Fibroblast of skin of left quadriceps (primary cell): ENCODE measurements around the gene RNH1.
A peak's percentile ranks its signal among the peaks of the same experiment; 100 is the strongest.

ENCODE experiments used
- DNase-seq, 2 experiments: peaks; one replicate each; pipeline ENCODE4 v3.0.0-alpha.2; 2013; ENCODE audit warnings: low read depth in 2 of 2

Gene RNH1

GRCh38 chr11:506995-507726 is at the start of gene RNH1:
Gene RNH1 (minus strand): TSS chr11:507242. CDS start chr11:502162, 5,080 bp downstream.
- DNase-seq = peak; percentile 90 to 91

- no peak for DNase-seq
Observed at GRCh38 chr11:555780-556661, 49.0 kb upstream of the RNH1 start.

- DNase-seq = no peak
Observed at GRCh38 chr11:555227-555779, 48.3 kb upstream of the RNH1 start.

- no peak for DNase-seq
Observed at GRCh38 chr11:554428-555226, 47.6 kb upstream of the RNH1 start.

- DNase-seq = no peak
Observed at GRCh38 chr11:553988-554340, 46.9 kb upstream of the RNH1 start.

GRCh38 chr11:553083-553987 is 46.3 kb upstream of the RNH1 start:
- DNase-seq = no peak

- DNase-seq = no peak
Observed at GRCh38 chr11:551596-551995, 44.6 kb upstream of the RNH1 start.

GRCh38 chr11:551131-551530 is 44.1 kb upstream of the RNH1 start:
- DNase-seq = no peak

GRCh38 chr11:550746-551085 is 43.7 kb upstream of the RNH1 start:
- DNase-seq = no peak

- no peak for DNase-seq
Observed at GRCh38 chr11:550021-550745, 43.1 kb upstream of the RNH1 start.

GRCh38 chr11:548700-549603 is 41.9 kb upstream of the RNH1 start:
- no peak for DNase-seq

GRCh38 chr11:545171-545570 is 38.1 kb upstream of the RNH1 start:
- no peak for DNase-seq

GRCh38 chr11:544817-545166 is 37.8 kb upstream of the RNH1 start:
- DNase-seq = no peak

- DNase-seq = no peak
Observed at GRCh38 chr11:541433-541885, 34.4 kb upstream of the RNH1 start.

GRCh38 chr11:540583-541432 is 33.8 kb upstream of the RNH1 start:
- DNase-seq = no peak

- DNase-seq = no peak
Observed at GRCh38 chr11:539971-540481, 33.0 kb upstream of the RNH1 start.

GRCh38 chr11:538431-539051 is 31.5 kb upstream of the RNH1 start:
- DNase-seq = no peak
